Stimulated activated CD8-positive, alpha-beta memory T cell treated with anti-CD3 and anti-CD28 coated beads, Interleukin-12 subunit alpha, Interleukin-12 subunit beta, amount 100 ng/mL, for 4 hours (primary cell): ENCODE data around the gene GPR158.
"Not testable (repeated sequence)": the region's sequence is repeated elsewhere in the genome, so short reads cannot be mapped to it uniquely, and the experiment has no call there.

Experiments
- DNase-seq: peaks from one replicate; pipeline ENCODE4 v3.0.0-alpha.2; 2020; ENCODE audit warnings: low read depth

Gene GPR158, protein sequence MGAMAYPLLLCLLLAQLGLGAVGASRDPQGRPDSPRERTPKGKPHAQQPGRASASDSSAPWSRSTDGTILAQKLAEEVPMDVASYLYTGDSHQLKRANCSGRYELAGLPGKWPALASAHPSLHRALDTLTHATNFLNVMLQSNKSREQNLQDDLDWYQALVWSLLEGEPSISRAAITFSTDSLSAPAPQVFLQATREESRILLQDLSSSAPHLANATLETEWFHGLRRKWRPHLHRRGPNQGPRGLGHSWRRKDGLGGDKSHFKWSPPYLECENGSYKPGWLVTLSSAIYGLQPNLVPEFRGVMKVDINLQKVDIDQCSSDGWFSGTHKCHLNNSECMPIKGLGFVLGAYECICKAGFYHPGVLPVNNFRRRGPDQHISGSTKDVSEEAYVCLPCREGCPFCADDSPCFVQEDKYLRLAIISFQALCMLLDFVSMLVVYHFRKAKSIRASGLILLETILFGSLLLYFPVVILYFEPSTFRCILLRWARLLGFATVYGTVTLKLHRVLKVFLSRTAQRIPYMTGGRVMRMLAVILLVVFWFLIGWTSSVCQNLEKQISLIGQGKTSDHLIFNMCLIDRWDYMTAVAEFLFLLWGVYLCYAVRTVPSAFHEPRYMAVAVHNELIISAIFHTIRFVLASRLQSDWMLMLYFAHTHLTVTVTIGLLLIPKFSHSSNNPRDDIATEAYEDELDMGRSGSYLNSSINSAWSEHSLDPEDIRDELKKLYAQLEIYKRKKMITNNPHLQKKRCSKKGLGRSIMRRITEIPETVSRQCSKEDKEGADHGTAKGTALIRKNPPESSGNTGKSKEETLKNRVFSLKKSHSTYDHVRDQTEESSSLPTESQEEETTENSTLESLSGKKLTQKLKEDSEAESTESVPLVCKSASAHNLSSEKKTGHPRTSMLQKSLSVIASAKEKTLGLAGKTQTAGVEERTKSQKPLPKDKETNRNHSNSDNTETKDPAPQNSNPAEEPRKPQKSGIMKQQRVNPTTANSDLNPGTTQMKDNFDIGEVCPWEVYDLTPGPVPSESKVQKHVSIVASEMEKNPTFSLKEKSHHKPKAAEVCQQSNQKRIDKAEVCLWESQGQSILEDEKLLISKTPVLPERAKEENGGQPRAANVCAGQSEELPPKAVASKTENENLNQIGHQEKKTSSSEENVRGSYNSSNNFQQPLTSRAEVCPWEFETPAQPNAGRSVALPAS (N-terminal part only)

GRCh38 chr10:25174461-25175230 lies at the start of gene GPR158:
GPR158 (plus strand) TSS chr10:25175001; CDS start chr10:25175421, 420 bp downstream.
- no peak for DNase-seq

- no peak for DNase-seq
Observed at GRCh38 chr10:25125201-25125611, 49.6 kb upstream of the GPR158 start.

- no peak for DNase-seq
Observed at GRCh38 chr10:25129592-25129991, 45.2 kb upstream of the GPR158 start.

DNA sequence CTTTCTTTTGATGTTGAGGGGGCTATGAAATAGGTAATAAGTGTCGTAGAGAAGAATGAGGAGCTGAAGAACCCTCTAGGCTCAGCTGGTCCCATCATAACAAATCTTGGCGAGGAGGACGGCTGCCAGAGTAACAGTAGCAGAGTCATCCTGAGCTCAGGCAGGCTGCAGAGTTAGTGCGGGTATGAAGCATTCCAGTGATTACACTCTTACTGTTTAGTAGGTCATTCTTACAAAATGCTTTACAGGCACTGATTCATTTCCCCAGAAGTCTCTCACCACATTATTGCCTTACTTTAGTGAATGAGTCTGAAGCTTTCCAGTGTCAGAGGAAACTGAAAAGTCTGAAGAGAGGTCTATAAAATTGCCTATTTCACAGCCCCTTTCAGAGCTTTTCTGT lies 43.9 kb upstream of the GPR158 start:
- DNase-seq = no peak

DNA sequence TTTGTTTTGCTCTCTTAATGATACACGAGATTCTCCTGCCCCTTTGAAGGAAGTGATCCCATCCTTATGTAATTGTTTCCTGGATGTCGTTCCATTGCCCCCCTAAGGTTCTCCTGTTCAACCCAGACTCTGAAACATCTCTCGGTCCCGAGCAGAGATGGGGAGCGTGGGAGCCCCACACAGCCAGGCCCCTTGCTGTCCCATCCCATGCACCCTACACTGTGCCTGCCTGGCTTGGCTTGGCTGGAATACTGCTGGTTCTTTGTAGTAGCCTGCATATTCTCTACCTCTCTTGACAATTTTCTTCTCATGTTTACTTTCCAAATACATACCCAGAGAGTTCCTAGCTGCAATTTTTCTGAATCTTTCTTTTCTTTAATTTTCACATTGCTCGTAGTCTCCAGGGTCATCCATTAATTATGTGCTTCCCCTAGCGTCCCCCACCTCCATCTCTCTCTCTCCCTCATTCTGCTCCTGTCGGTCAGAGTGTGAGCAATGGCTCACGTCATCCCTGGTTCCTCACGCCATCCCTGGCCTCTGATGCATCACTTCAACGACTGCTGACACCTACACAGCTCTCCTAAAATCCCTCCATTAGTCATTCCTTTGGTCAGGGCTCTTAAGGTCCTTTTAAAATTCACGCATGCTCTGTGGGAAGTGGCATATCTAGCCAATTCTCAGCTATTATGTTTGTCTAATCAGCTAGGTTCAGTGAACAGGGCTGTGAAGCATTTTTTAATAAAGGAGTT lies 32.5 kb upstream of the GPR158 start:
- DNase-seq = no peak

GRCh38 chr10:25157650-25158049 lies 17.2 kb upstream of the GPR158 start:
- DNase-seq = no peak

DNA sequence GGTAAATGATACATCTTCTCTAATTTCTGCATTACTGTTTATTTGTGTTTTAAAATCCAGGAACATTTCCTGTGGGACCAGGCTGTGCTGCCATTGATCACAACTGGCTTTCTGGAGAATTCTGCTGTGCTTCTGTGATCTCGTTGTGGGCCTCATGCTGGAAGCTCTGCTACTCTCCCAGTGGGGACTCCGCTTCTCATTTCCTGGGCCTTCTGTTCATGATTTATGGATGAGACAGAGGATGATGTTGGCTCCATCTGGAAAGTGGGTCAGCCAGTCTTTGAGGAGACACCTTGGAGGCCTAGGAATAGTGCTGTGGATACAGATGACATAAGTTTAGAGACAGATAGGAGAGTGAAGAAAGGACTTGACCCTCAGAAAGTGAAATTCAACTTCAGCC lies 15.2 kb upstream of the GPR158 start:
- no peak for DNase-seq

DNA sequence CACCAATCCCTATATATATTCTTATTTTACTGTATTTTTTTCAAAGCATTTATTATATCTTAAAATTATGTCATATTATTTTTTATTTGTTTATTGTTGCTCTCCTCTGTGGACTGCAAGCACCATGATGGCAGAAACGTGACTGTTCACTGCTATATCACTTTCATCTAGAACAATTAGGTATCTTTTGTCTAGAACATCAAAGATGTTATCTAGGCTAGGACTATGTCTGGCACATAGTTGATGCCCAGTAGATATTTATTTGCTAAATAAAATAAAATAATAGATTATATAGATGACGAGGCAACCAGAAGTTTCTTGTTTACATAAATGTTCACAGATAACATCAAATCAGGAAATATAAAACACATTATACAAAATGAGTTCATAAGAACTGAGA lies 12.4 kb upstream of the GPR158 start:
- DNase-seq = no peak

GRCh38 chr10:25163464-25163863 lies 11.3 kb upstream of the GPR158 start:
- not testable (repeated sequence) for DNase-seq

GRCh38 chr10:25169740-25170139 lies 5.1 kb upstream of the GPR158 start:
- DNase-seq = no peak

- no peak for DNase-seq
Observed at GRCh38 chr10:25170627-25171026, 4.2 kb upstream of the GPR158 start.

- no peak for DNase-seq
Observed at GRCh38 chr10:25175527-25176420, 973 bp downstream of the GPR158 start.

DNA sequence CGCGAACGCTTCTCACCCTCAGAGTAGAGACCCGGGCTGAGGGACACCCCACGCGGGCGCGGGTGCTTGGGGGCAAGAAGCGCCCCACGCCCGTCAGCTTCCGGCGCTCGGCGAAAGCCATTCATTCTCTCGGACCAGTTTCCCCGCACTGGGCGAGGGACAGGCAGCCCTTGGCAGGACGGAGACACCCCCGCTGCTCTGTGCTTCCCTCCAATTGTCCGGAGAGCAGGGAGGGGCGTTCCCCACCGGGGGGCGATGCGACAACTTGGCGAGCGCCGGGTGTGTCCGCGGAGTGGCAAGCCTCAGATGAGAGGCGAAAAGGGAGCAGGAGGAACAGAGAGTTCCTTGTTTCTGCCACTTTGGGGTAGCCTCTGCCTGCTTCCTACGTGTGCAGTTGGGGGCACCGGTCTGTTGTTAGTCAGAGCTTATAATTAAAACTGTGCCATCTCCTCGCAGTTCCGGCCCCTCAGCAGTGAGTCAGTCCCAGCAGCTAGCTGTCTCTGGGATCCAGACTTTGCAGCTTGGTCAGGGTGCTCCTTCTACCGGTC lies 1.7 kb downstream of the GPR158 start:
- no peak for DNase-seq

DNA sequence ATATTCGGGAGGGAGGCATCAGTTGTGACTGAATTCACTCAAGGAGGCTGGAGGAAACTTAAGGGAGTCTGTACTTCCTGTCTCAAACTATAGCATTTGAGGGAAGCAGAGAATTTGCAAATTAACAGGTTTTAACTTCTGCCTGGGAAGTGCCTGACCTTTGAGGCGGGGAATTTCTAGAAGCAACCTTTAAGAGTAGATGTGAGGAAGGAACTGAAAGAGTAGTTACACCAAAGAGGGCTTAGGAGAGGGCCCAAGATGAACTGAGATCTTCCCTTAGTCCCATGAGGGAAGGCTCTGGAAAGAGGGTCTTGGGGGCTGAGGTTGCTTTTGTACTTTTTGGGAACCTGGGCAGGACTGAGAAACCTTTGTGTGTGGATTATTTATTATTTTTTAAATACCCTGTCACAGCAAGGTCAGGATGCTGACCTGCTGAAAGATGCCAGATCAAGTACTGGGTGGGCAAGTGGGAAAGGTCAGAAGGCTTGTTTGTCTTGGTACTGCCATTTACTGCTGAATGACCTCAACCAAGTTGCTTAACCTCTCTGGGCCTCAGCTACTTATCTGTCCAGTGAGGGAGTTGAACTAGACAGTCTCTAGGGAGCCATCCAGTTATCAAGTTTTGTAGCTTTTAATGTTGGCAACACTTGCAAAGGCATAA lies 2.4 kb downstream of the GPR158 start:
- no peak for DNase-seq

- DNase-seq = no peak
Observed at GRCh38 chr10:25177754-25178135, 2.9 kb downstream of the GPR158 start.

DNA sequence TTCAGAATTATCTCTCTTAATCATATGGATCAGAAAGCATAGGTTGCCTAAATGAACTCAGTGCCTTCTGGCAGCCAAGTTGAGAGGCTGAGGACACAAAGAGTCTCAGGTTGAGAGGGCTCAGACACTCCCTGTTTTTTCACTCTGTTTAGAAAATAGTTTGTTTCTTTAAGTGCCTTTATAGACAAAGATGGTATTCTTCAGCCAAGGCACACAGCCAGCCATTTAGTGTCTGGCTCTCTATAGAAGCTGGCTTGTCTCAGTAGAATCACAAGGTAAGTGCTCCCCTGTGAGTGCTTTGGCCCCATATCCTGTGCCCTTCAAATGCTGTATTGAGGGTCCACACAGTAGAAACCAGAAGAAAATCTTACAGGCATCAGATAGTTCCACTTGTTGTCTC lies 3.6 kb downstream of the GPR158 start:
- DNase-seq = no peak

DNA sequence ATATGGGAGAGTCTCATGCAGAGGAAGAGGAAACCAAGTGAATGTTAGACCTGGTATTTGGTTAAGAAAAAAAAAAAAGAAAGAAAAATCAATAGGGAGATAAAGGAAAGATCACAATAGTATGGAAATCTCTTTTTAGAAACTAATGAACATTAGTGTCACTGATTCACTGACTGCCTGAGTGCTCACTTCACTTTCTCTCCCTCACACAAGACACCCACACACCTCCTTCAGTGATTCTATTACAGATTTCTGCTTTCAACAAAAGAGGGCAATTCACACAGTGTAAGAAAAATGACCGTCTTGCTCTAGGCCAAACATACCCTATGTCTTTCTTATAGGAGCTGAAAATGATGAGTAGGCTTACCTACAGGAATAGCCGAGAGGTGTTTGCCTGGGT lies 6.0 kb downstream of the GPR158 start:
- DNase-seq = no peak

GRCh38 chr10:25182636-25183035 lies 7.8 kb downstream of the GPR158 start:
- no peak for DNase-seq
